GM19455 (cell line): ENCODE results near the gene PARP1.
"Not testable (repeated sequence)": the region's sequence is repeated elsewhere in the genome, so short reads cannot be mapped to it uniquely, and the experiment has no call there.

Source experiments
- ATAC-seq: cut with Tn5 transposase; IDR thresholded peaks from one replicate; pipeline ENCODE4 v1.9.1; 2021; ENCODE audit not compliant: unreplicated experiment

Gene PARP1

GRCh38 chr1:226429858-226430715 is 22.2 kb upstream of the PARP1 start:
- no peak for ATAC-seq

GRCh38 chr1:226428791-226429461 is 21.0 kb upstream of the PARP1 start:
- no peak for ATAC-seq

- ATAC-seq, result no peak
Observed at GRCh38 chr1:226428348-226428747, 20.5 kb upstream of the PARP1 start.

- ATAC-seq, result no peak
Observed at GRCh38 chr1:226427131-226427530, 19.2 kb upstream of the PARP1 start.

GRCh38 chr1:226426395-226426794 is 18.5 kb upstream of the PARP1 start:
- ATAC-seq, result not testable (repeated sequence)

- ATAC-seq, result peak; percentile 67
Observed at GRCh38 chr1:226425431-226426031, 17.6 kb upstream of the PARP1 start.

GRCh38 chr1:226425004-226425378 is 17.1 kb upstream of the PARP1 start:
- peak; percentile 42 for ATAC-seq

GRCh38 chr1:226424221-226425003 is 16.5 kb upstream of the PARP1 start:
- ATAC-seq, result peak; percentile 42

- ATAC-seq, result no peak
Observed at GRCh38 chr1:226422478-226422877, 14.6 kb upstream of the PARP1 start.

GRCh38 chr1:226420897-226421296 is 13.0 kb upstream of the PARP1 start:
- ATAC-seq, result no peak

GRCh38 chr1:226420328-226420727 is 12.4 kb upstream of the PARP1 start:
- ATAC-seq, result no peak

- ATAC-seq, result no peak
Observed at GRCh38 chr1:226419284-226420029, 11.6 kb upstream of the PARP1 start.

- ATAC-seq, result no peak
Observed at GRCh38 chr1:226417830-226418546, 10.1 kb upstream of the PARP1 start.

GRCh38 chr1:226417350-226417749 is 9.5 kb upstream of the PARP1 start:
- no peak for ATAC-seq

- ATAC-seq, result no peak
Observed at GRCh38 chr1:226414098-226414698, 6.3 kb upstream of the PARP1 start.

- no peak for ATAC-seq
Observed at GRCh38 chr1:226411619-226412018, 3.7 kb upstream of the PARP1 start.

- ATAC-seq, result no peak
Observed at GRCh38 chr1:226410958-226411357, 3.1 kb upstream of the PARP1 start.

- no peak for ATAC-seq
Observed at GRCh38 chr1:226409392-226409791, 1.5 kb upstream of the PARP1 start.
